ENCODE data around the gene MYL5. TPM values are rescaled to one million over a fixed set of nuclear protein-coding genes. Genes with fewer than 3 reads are reported as not detected.

Gene MYL5
- total RNA-seq, 4 donors from 2014 or later = 16.0 to 37.7 (median 20.1) TPM

- no peak for TF ChIP-seq CTCF (IDR thresholded peaks at IDR 0.05; ENCODE audit: low read depth)
Observed at GRCh38 chr4:680091-680490, 5.7 kb downstream of the MYL5 start.

- no peak for TF ChIP-seq CTCF (IDR thresholded peaks at IDR 0.05; ENCODE audit: low read depth)
Observed at GRCh38 chr4:680551-680927, 6.2 kb downstream of the MYL5 start.

GRCh38 chr4:680928-681645 is 6.7 kb downstream of the MYL5 start:
- TF ChIP-seq CTCF (IDR thresholded peaks at IDR 0.05; ENCODE audit: low read depth) = no peak

- TF ChIP-seq CTCF (IDR thresholded peaks at IDR 0.05; ENCODE audit: low read depth) = no peak
Observed at GRCh38 chr4:681736-682451, 7.6 kb downstream of the MYL5 start.

- TF ChIP-seq CTCF (IDR thresholded peaks at IDR 0.05; ENCODE audit: low read depth) = no peak
Observed at GRCh38 chr4:682490-683172, 8.3 kb downstream of the MYL5 start.

GRCh38 chr4:683247-683897 is 9.0 kb downstream of the MYL5 start:
- no peak for TF ChIP-seq CTCF (IDR thresholded peaks at IDR 0.05; ENCODE audit: low read depth)
